CD4-positive, alpha-beta memory T cell (primary cell): ENCODE measurements around the gene HOXD8. TPM values are rescaled to one million over a fixed set of nuclear protein-coding genes. Genes with fewer than 3 reads are reported as not detected.

Experiments
- CTCF ChIA-PET: fragments of 350-600 bp; sonication (Branson Sonifier 250); formaldehyde crosslinking; loops from one replicate; lab custom pipeline; 2021; ENCODE audit warnings: inconsistent platforms; ENCODE audit not compliant: partially characterized antibody; lab: Charles Lee
- POLR2A ChIA-PET: fragments of 350-600 bp; sonication (Branson Sonifier 250); formaldehyde crosslinking; loops from one replicate; lab custom pipeline; 2021; ENCODE audit not compliant: partially characterized antibody; lab: Charles Lee
- DNase-seq, 5 donors: peaks; one replicate each; pipeline versions ENCODE4 v3.0.0 to v3.0.0-alpha.2; 2020 to 2022; ENCODE audit warnings: mixed read lengths in 1 of 5
- H3K27ac ChIP-seq: one replicate; pipeline ENCODE4 v1.7.0; 2013; ENCODE audit warnings: low read depth, low read length
- H3K27me3 ChIP-seq: 2 replicates; pipeline ENCODE4 v1.7.0; 2013; ENCODE audit warnings: mild to moderate bottlenecking, low read length, moderate library complexity; ENCODE audit not compliant: insufficient read depth
- H3K36me3 ChIP-seq: 2 replicates; pipeline ENCODE4 v1.7.0; 2013; ENCODE audit warnings: mild to moderate bottlenecking, low read length, moderate library complexity; ENCODE audit not compliant: insufficient read depth
- H3K4me1 ChIP-seq: 2 replicates; pipeline ENCODE4 v1.7.0; 2013; ENCODE audit warnings: mild to moderate bottlenecking, low read length, moderate library complexity; ENCODE audit not compliant: insufficient read depth
- H3K4me3 ChIP-seq, 2 donors: one replicate each; pipeline ENCODE4 v1.7.0; 2013; ENCODE audit warnings: low read length in 2 of 2, mild to moderate bottlenecking in 1 of 2
- H3K9me3 ChIP-seq, 2 donors: one replicate each; pipeline ENCODE4 v1.7.0; 2013; ENCODE audit warnings: low read length in 2 of 2, control low read depth in 1 of 2; ENCODE audit not compliant: control insufficient read depth in 1 of 2
- H3K27ac Mint-ChIP-seq, 7 donors: one replicate each; pipeline ENCODE4 v1.8.0; 2020 to 2021; ENCODE audit warnings: mixed read lengths in 7 of 7, mild to moderate bottlenecking in 6 of 7, inconsistent platforms in 3 of 7, moderate library complexity in 3 of 7
- H3K27me3 Mint-ChIP-seq, 2 donors: one replicate each; pipeline ENCODE4 v1.8.0; 2020 to 2021; ENCODE audit warnings: mixed read lengths in 2 of 2
- H3K36me3 Mint-ChIP-seq, 2 donors: one replicate each; pipeline ENCODE4 v1.8.0; 2020 to 2021; ENCODE audit warnings: mixed read lengths in 2 of 2, inconsistent platforms in 1 of 2, mild to moderate bottlenecking in 1 of 2
- H3K4me1 Mint-ChIP-seq, 4 donors: one replicate each; pipeline ENCODE4 v1.8.0; 2020 to 2021; ENCODE audit warnings: mixed read lengths in 4 of 4, mild to moderate bottlenecking in 1 of 4
- H3K4me3 Mint-ChIP-seq, 8 donors: one replicate each; pipeline ENCODE4 v1.8.0; 2020 to 2021; ENCODE audit warnings: mixed read lengths in 8 of 8, mild to moderate bottlenecking in 7 of 8, moderate library complexity in 6 of 8, inconsistent platforms in 3 of 8
- H3K9me3 Mint-ChIP-seq, 8 donors: one replicate each; pipeline ENCODE4 v1.8.0; 2020 to 2021; ENCODE audit warnings: mixed read lengths in 8 of 8, mild to moderate bottlenecking in 5 of 8, inconsistent platforms in 3 of 8, moderate library complexity in 1 of 8
- intact Hi-C: fragments of 100-400 bp; cut with micrococcal nuclease; formaldehyde crosslinking; loops from one replicate; pipeline ENCODE4 v1.15.1; 2023
- polyA plus RNA-seq, 2 donors: library from polyadenylated mRNA; unstranded; fragments of 300-500 nt; fragmentation: Illumina TruSeq; gene quantifications; one replicate each; pipeline ENCODE4 v1.2.3, GENCODE V29; 2021
- total RNA-seq, 2 experiments: library from RNA; stranded (reverse); gene quantifications; one replicate each; pipeline ENCODE4 v1.2.3, GENCODE V29; 2021

Gene HOXD8
- total and polyA plus RNA-seq, 4 experiments from 2014 or later, result not detected

- intact Hi-C loops, result no loop called here
- H3K27ac Mint-ChIP-seq, result no peak overlapping the region
- Histone ChIP-seq H3K27ac (no peak overlapping the region), H3K4me1 (no peaks in the 10 kb centered on the region), H3K9me3 (no peaks in the 10 kb centered on the region), H3K36me3 (no peaks in the 10 kb centered on the region), H3K4me3 (no peak overlapping the region), H3K27me3 (peaks cover 54% of the 10 kb centered on the region)
- ChIA-PET CTCF (no interaction called here), POLR2A (no interaction called here)
- H3K27me3 Mint-ChIP-seq, result peaks cover 61 to 70% of the 10 kb centered on the region in 2 donors
- H3K4me1 Mint-ChIP-seq, result peaks cover 1 to 13% (median 7%) of the 10 kb centered on the region in 4 donors
- no peak overlapping the region for H3K4me3 Mint-ChIP-seq
- H3K9me3 Mint-ChIP-seq, result peaks cover 0 to 19% (median 10%) of the 10 kb centered on the region in 8 donors
- DNase-seq, result no peak
- H3K36me3 Mint-ChIP-seq, result no peaks in the 10 kb centered on the region
Measured at GRCh38 chr2:176167398-176167797, 37.9 kb downstream of the HOXD8 start.

DNA sequence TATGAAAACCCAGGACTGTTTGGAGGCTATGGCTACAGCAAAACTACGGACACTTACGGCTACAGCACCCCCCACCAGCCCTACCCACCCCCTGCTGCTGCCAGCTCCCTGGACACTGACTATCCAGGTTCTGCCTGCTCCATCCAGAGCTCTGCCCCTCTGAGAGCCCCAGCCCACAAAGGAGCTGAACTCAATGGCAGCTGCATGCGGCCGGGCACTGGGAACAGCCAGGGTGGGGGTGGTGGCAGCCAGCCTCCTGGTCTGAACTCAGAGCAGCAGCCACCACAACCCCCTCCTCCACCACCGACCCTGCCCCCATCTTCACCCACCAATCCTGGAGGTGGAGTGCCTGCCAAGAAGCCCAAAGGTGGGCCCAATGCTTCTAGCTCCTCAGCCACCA, 39.7 kb downstream of the HOXD8 start:
- H3K27me3 Mint-ChIP-seq, result peaks cover 60 to 69% of the 10 kb centered on the region in 2 donors
- POLR2A ChIA-PET, result no interaction called here
- H3K4me1 ChIP-seq, result no peaks in the 10 kb centered on the region
- no peaks in the 10 kb centered on the region for H3K36me3 Mint-ChIP-seq
- H3K4me1 Mint-ChIP-seq, result peaks cover 4 to 13% (median 9%) of the 10 kb centered on the region in 4 donors
- CTCF ChIA-PET, result no interaction called here
- peaks cover 59% of the 10 kb centered on the region for H3K27me3 ChIP-seq
- H3K36me3 ChIP-seq, result no peaks in the 10 kb centered on the region
- H3K27ac Mint-ChIP-seq, result no peak overlapping the region
- intact Hi-C loops, result no loop called here
- H3K4me3 ChIP-seq, result no peak overlapping the region
- H3K9me3 Mint-ChIP-seq, result peaks cover 0 to 16% (median 5%) of the 10 kb centered on the region in 8 donors
- H3K4me3 Mint-ChIP-seq, result no peak overlapping the region
- DNase-seq, result no peak
- no peak overlapping the region for H3K27ac ChIP-seq
- no peaks in the 10 kb centered on the region for H3K9me3 ChIP-seq

DNA sequence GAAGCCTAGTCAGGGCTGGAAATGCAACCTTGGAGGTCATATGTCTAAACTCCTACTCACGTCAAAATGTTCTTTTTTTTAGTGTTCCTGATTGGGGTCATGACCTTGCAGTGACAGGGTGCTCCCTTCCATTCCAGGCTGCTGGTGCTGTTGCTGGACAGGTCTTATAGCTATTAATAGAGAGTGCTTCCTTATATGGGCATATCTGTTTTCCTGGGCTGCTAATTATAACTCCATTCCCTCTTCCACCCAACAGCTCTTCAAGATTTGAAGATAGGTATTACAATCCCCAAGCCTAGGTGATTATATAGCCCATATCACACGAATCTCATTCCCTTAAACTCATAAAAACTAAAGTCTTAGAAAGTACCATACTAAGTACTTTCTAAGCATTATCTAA, 40.2 kb downstream of the HOXD8 start:
- Mint-ChIP-seq H3K9me3 (peaks cover 0 to 12% (median 2%) of the 10 kb centered on the region in 8 donors), H3K27me3 (peaks cover 58 to 65% of the 10 kb centered on the region in 2 donors), H3K4me3 (no peak overlapping the region), H3K36me3 (no peaks in the 10 kb centered on the region), H3K4me1 (peaks cover 2 to 10% (median 8%) of the 10 kb centered on the region in 4 donors), H3K27ac (no peak overlapping the region)
- Histone ChIP-seq H3K9me3 (no peaks in the 10 kb centered on the region), H3K36me3 (no peaks in the 10 kb centered on the region), H3K27ac (no peak overlapping the region), H3K27me3 (peaks cover 61% of the 10 kb centered on the region), H3K4me3 (no peak overlapping the region), H3K4me1 (no peaks in the 10 kb centered on the region)
- intact Hi-C loops, result no loop called here
- DNase-seq, result no peak
- ChIA-PET CTCF (no interaction called here), POLR2A (no interaction called here)

DNA sequence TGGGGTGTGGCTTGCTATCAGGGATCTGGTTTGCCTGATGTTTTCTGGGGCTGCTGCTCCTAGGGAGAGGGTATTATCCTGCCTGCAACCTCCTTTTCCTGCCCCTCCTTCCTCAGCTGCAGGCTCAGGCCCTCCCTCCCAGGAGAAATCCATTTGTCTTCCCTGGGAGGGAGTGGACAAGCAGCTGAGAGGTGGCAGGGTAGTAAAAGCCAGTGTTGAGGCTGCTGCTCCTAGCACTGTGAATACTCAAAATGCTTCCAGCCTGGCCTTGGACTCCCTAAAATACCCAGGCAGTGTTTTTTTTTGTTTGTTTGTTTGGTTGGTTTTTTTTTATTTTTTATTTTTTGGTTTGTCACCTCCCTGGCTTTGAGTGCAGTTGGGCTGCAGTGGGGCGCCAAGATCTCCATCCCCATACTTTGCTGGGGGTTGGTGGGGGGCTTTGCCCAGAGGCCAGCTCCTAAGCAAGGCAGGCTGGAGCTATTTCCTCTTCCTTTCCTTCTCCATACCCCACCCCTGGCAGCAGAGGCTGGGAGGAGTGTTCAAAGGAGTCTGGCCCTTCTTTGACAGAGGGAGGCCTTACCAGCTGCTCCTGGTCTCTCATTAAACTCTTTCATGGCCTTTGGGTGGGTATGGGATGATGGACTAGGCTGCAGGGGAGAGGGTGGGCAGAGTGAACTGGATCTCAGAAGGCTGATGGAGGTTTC, 41.2 kb downstream of the HOXD8 start:
- ChIA-PET CTCF (no interaction called here), POLR2A (no interaction called here)
- no peaks in the 10 kb centered on the region for H3K4me1 ChIP-seq
- Mint-ChIP-seq H3K4me3 (no peak overlapping the region), H3K27me3 (peaks cover 59 to 67% of the 10 kb centered on the region in 2 donors), H3K27ac (no peak overlapping the region), H3K4me1 (peaks cover 3 to 11% (median 10%) of the 10 kb centered on the region in 4 donors), H3K9me3 (peaks cover 0 to 9% (median 2%) of the 10 kb centered on the region in 8 donors), H3K36me3 (no peaks in the 10 kb centered on the region)
- peaks cover 62% of the 10 kb centered on the region for H3K27me3 ChIP-seq
- H3K4me3 ChIP-seq, result no peak overlapping the region
- no peak overlapping the region for H3K27ac ChIP-seq
- intact Hi-C loops, result no loop called here
- DNase-seq, result no peak
- no peaks in the 10 kb centered on the region for H3K36me3 ChIP-seq
- H3K9me3 ChIP-seq, result no peaks in the 10 kb centered on the region

DNA sequence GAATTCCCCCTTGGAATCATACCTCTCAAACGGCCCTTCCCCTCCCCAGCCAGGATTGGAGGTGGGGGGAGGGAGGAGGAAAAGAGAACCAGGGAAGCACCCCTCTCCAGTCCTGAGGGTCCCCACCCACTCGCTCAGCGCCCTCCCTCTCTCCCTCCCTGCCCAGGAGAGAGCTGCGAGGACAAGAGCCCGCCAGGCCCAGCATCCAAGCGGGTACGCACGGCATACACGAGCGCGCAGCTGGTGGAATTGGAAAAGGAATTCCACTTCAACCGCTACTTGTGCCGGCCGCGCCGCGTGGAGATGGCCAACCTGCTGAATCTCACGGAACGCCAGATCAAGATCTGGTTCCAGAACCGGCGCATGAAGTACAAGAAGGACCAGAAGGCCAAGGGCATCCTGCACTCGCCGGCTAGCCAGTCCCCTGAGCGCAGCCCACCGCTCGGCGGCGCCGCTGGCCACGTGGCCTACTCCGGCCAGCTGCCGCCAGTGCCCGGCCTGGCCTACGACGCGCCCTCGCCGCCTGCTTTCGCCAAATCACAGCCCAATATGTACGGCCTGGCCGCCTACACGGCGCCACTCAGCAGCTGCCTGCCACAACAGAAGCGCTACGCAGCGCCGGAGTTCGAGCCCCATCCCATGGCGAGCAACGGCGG, 42.0 kb downstream of the HOXD8 start:
- H3K4me3 Mint-ChIP-seq, result no peak overlapping the region
- CTCF ChIA-PET, result no interaction called here
- Histone ChIP-seq H3K27ac (no peak overlapping the region), H3K36me3 (no peaks in the 10 kb centered on the region), H3K4me1 (no peaks in the 10 kb centered on the region), H3K27me3 (peaks cover 60% of the 10 kb centered on the region), H3K9me3 (no peaks in the 10 kb centered on the region), H3K4me3 (no peak overlapping the region)
- no peaks in the 10 kb centered on the region for H3K36me3 Mint-ChIP-seq
- H3K27ac Mint-ChIP-seq, result no peak overlapping the region
- intact Hi-C loops, result no loop called here
- peaks cover 55 to 69% of the 10 kb centered on the region in 2 donors for H3K27me3 Mint-ChIP-seq
- H3K4me1 Mint-ChIP-seq, result peaks cover 3 to 11% (median 10%) of the 10 kb centered on the region in 4 donors
- peaks cover 0 to 9% (median 2%) of the 10 kb centered on the region in 8 donors for H3K9me3 Mint-ChIP-seq
- DNase-seq, result no peak
- POLR2A ChIA-PET, result no interaction called here

DNA sequence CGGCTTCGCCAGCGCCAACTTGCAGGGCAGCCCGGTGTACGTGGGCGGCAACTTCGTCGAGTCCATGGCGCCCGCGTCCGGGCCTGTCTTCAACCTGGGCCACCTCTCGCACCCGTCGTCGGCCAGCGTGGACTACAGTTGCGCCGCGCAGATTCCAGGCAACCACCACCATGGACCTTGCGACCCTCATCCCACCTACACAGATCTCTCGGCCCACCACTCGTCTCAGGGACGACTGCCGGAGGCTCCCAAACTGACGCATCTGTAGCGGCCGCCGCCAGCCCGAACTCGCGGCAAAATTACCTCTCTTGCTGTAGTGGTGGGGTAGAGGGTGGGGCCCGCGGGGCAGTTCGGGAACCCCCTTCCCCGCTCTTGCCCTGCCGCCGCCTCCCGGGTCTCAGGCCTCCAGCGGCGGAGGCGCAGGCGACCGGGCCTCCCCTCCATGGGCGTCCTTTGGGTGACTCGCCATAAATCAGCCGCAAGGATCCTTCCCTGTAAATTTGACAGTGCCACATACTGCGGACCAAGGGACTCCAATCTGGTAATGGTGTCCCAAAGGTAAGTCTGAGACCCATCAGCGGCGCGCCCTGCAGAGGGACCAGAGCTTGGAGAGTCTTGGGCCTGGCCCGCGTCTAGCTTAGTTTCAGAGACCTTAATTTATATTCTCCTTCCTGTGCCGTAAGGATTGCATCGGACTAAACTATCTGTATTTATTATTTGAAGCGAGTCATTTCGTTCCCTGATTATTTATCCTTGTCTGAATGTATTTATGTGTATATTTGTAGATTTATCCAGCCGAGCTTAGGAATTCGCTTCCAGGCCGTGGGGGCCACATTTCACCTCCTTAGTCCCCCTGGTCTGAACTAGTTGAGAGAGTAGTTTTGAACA, 42.7 kb downstream of the HOXD8 start:
- H3K4me3 Mint-ChIP-seq, result peak overlapping the region in 3 of 8 donors; percentile 36 to 46 (median 41)
- no peaks in the 10 kb centered on the region for H3K36me3 Mint-ChIP-seq
- Histone ChIP-seq H3K9me3 (no peaks in the 10 kb centered on the region), H3K4me3 (no peak overlapping the region), H3K4me1 (no peaks in the 10 kb centered on the region), H3K27ac (no peak overlapping the region), H3K27me3 (peaks cover 60% of the 10 kb centered on the region), H3K36me3 (no peaks in the 10 kb centered on the region)
- intact Hi-C loops, result no loop called here
- DNase-seq, result no peak
- POLR2A ChIA-PET, result no interaction called here
- H3K27ac Mint-ChIP-seq, result peak overlapping the region in 1 of 7 donors; percentile 45
- H3K4me1 Mint-ChIP-seq, result peaks cover 3 to 13% (median 11%) of the 10 kb centered on the region in 4 donors
- H3K9me3 Mint-ChIP-seq, result peaks cover 0 to 6% (median 2%) of the 10 kb centered on the region in 8 donors
- CTCF ChIA-PET, result no interaction called here
- H3K27me3 Mint-ChIP-seq, result peaks cover 55 to 69% of the 10 kb centered on the region in 2 donors
